Keratinocyte (primary cell): ENCODE results near the gene F5. TPM values are rescaled to one million over a fixed set of nuclear protein-coding genes. Genes with fewer than 3 reads are reported as not detected.

Experiments
- DNase-seq: peaks from one replicate; pipeline ENCODE4 v3.0.0-alpha.2; 2011; ENCODE audit warnings: low read depth, missing footprints, low spot score
- FAIRE-seq: peaks from 2 replicates; lab custom pipeline; 2011; peaks lifted over from hg19 to GRCh38; lab: Jason Lieb, UNC
- H2AFZ ChIP-seq: 2 replicates; pipeline ENCODE4 v1.6.0; 2012; ENCODE audit warnings: low read length, control low read depth, inconsistent platforms; ENCODE audit not compliant: control insufficient read depth
- H3K27ac ChIP-seq: 2 replicates; pipeline ENCODE4 v1.5.1; 2011; ENCODE audit warnings: low read length; ENCODE audit not compliant: control insufficient read depth, insufficient read depth
- H3K27me3 ChIP-seq: 3 replicates; pipeline ENCODE4 v1.6.0; 2011; ENCODE audit warnings: low read length; ENCODE audit not compliant: control insufficient read depth, insufficient read depth; ENCODE audit errors: extremely low read depth
- H3K36me3 ChIP-seq, 2 experiments: 2 replicates in 1 of 2; 3 replicates in 1 of 2; pipeline ENCODE4 v1.5.1; 2011; ENCODE audit warnings: low read length in 2 of 2, mild to moderate bottlenecking in 1 of 2; ENCODE audit not compliant: control insufficient read depth in 2 of 2, insufficient read depth in 2 of 2; ENCODE audit errors: extremely low read depth in 1 of 2
- H3K4me1 ChIP-seq: 3 replicates; pipeline ENCODE4 v1.5.1; 2011; ENCODE audit warnings: low read length; ENCODE audit not compliant: control insufficient read depth, insufficient read depth; ENCODE audit errors: extremely low read depth
- H3K4me2 ChIP-seq: 3 replicates; pipeline ENCODE4 v1.6.0; 2011; ENCODE audit warnings: low read depth, low read length; ENCODE audit not compliant: control insufficient read depth, insufficient read depth; ENCODE audit errors: extremely low read depth
- H3K4me3 ChIP-seq, 3 experiments: fragments of 200-600 bp in 1 of 3; sonication (generic) in 1 of 3; 2 replicates in 2 of 3; 3 replicates in 1 of 3; pipeline ENCODE4 v1.5.1; 2011 to 2016; ENCODE audit warnings: low read length in 3 of 3, mild to moderate bottlenecking in 3 of 3, control low read depth in 2 of 3, inconsistent platforms in 1 of 3, low read depth in 1 of 3, mixed read lengths in 1 of 3, mixed run types in 1 of 3, moderate library complexity in 1 of 3; ENCODE audit not compliant: control insufficient read depth in 2 of 3, insufficient read depth in 2 of 3; ENCODE audit errors: extremely low read depth in 1 of 3
- H3K79me2 ChIP-seq: 2 replicates; pipeline ENCODE4 v1.6.0; 2012; ENCODE audit warnings: low read length; ENCODE audit not compliant: control insufficient read depth, insufficient read depth
- H3K9ac ChIP-seq: 3 replicates; pipeline ENCODE4 v1.6.0; 2011; ENCODE audit warnings: low read length; ENCODE audit not compliant: control insufficient read depth, insufficient read depth; ENCODE audit errors: extremely low read depth
- H3K9me1 ChIP-seq: 3 replicates; pipeline ENCODE4 v1.6.0; 2011; ENCODE audit warnings: low read length; ENCODE audit not compliant: control insufficient read depth, insufficient read depth; ENCODE audit errors: extremely low read depth
- H3K9me3 ChIP-seq: 2 replicates; pipeline ENCODE4 v1.5.1; 2012; ENCODE audit warnings: low read depth, low read length; ENCODE audit not compliant: control insufficient read depth
- H4K20me1 ChIP-seq: 3 replicates; pipeline ENCODE4 v1.6.0; 2011; ENCODE audit warnings: low read length; ENCODE audit not compliant: control insufficient read depth, insufficient read depth; ENCODE audit errors: extremely low read depth
- CTCF ChIP-seq, 3 experiments: IDR thresholded peaks in 1 of 3; conservative IDR thresholded peaks in 1 of 3; optimal IDR thresholded peaks in 1 of 3; 2 replicates in 2 of 3; 3 replicates in 1 of 3; pipeline versions ENCODE3 to v1.5.1; 2011; ENCODE audit warnings: low read length in 3 of 3, mild to moderate bottlenecking in 3 of 3, moderate library complexity in 2 of 3, control low read depth in 1 of 3, inconsistent platforms in 1 of 3; ENCODE audit not compliant: insufficient read depth in 2 of 3; ENCODE audit errors: extremely low read depth in 1 of 3
- EZH2 ChIP-seq: IDR thresholded peaks from one replicate; pipeline ENCODE4 v1.6.1; 2012; ENCODE audit warnings: inconsistent platforms, mild to moderate bottlenecking, low read length, moderate library complexity
- dilution Hi-C: fragments of 300-500 bp; cut with MboI; formaldehyde crosslinking; loops from one replicate; pipeline ENCODE4 v1.7.0; 2020; ENCODE audit warnings: low sequenced_read_pairs; ENCODE audit not compliant: extremely low pct_ligation_motif_present
- polyA plus RNA-seq, 5 experiments: library from polyadenylated mRNA; depleted of rRNA in 3 of 5; stranded (reverse) in 3 of 5; stranded (forward) in 1 of 5; unstranded in 1 of 5; fragments of >200 nt; gene quantifications; 1 replicate in 1 of 5; 2 replicates in 3 of 5; 3 replicates in 1 of 5; pipeline versions ENCODE4 v1.2.1 to v1.2.3, GENCODE V29; 2011 to 2012; ENCODE audit warnings: missing spikeins in 2 of 5, low read depth in 1 of 5, low replicate concordance in 1 of 5

F5 gene
- polyA plus RNA-seq, 1 donor (not counting 4 experiments of a cell fraction or from before 2014, with no cell fraction given): 0.01 TPM

- DNase-seq (no peak), FAIRE-seq (no peak)
- H3K79me2 ChIP-seq: no peaks in the 10 kb centered on the region
- no peaks in the 10 kb centered on the region for H3K27me3 ChIP-seq
- H3K27ac ChIP-seq: no peak overlapping the region
- no peak overlapping the region for H3K9ac ChIP-seq
- no peaks in the 10 kb centered on the region for H3K36me3 ChIP-seq
- H3K4me2 ChIP-seq: no peak overlapping the region
- H3K9me3 ChIP-seq: no peaks in the 10 kb centered on the region
- dilution Hi-C loops: no loop called here
- H3K4me1 ChIP-seq: peaks cover 16% of the 10 kb centered on the region
- no peak overlapping the region for H2AFZ ChIP-seq
- no peaks in the 10 kb centered on the region for H4K20me1 ChIP-seq
- H3K9me1 ChIP-seq: no peaks in the 10 kb centered on the region
- TF ChIP-seq CTCF (optimal IDR thresholded peaks at IDR 0.05 in 1 of 3, IDR thresholded peaks at IDR 0.05 in 1 of 3, conservative IDR thresholded peaks at IDR 0.05 in 1 of 3; ENCODE audit: extremely low read depth in 1 of 3, insufficient read depth in 2 of 3, low read length in 3 of 3): no peak
- no peak for TF ChIP-seq EZH2
- no peak overlapping the region for H3K4me3 ChIP-seq
Measured at GRCh38 chr1:169493251-169493650, 93.0 kb downstream of the F5 start.

GRCh38 chr1:169491845-169492281 lies 94.4 kb downstream of the F5 start:
- Histone ChIP-seq H4K20me1 (no peaks in the 10 kb centered on the region), H3K27me3 (no peaks in the 10 kb centered on the region), H2AFZ (no peak overlapping the region), H3K79me2 (no peaks in the 10 kb centered on the region), H3K4me1 (peaks cover 19% of the 10 kb centered on the region), H3K36me3 (no peaks in the 10 kb centered on the region), H3K9me3 (no peaks in the 10 kb centered on the region), H3K4me3 (no peak overlapping the region), H3K4me2 (no peak overlapping the region), H3K27ac (no peak overlapping the region), H3K9me1 (no peaks in the 10 kb centered on the region), H3K9ac (no peak overlapping the region)
- TF ChIP-seq CTCF (optimal IDR thresholded peaks at IDR 0.05 in 1 of 3, IDR thresholded peaks at IDR 0.05 in 1 of 3, conservative IDR thresholded peaks at IDR 0.05 in 1 of 3; ENCODE audit: extremely low read depth in 1 of 3, insufficient read depth in 2 of 3, low read length in 3 of 3) (no peak), EZH2 (no peak)
- FAIRE-seq (no peak), DNase-seq (no peak)
- dilution Hi-C loops: no loop called here
